Activated B cell treated with CpG ODN at 0.5 μM for 24 hours (primary cell): ENCODE results near the gene ELSPBP1. TPM values are rescaled to one million over a fixed set of nuclear protein-coding genes. Genes with fewer than 3 reads are reported as not detected.

Source experiments
- ATAC-seq: fragments of 200-7000 bp; cut with Tn5 transposase; one replicate; pipeline ENCODE4 v1.10.0; 2021; ENCODE audit warnings: low read depth, mild to moderate bottlenecking, moderate library complexity
- CTCF ChIA-PET: fragments of 350-600 bp; sonication (Branson Sonifier 250); formaldehyde crosslinking; loops from one replicate; lab custom pipeline; 2021; ENCODE audit warnings: antibody characterized with exemption; lab: Charles Lee
- POLR2A ChIA-PET: fragments of 350-600 bp; sonication (Branson Sonifier 250); formaldehyde crosslinking; loops from one replicate; lab custom pipeline; 2021; ENCODE audit warnings: antibody characterized with exemption; lab: Charles Lee
- DNase-seq: peaks from one replicate; pipeline ENCODE4 v3.0.0; 2022
- H3K27ac Mint-ChIP-seq: one replicate; pipeline ENCODE4 v1.8.0; 2020; ENCODE audit warnings: mixed read lengths
- H3K27me3 Mint-ChIP-seq: one replicate; pipeline ENCODE4 v1.8.0; 2021; ENCODE audit warnings: mixed read lengths
- H3K36me3 Mint-ChIP-seq: one replicate; pipeline ENCODE4 v1.8.0; 2021; ENCODE audit warnings: low read depth, mixed read lengths
- H3K4me1 Mint-ChIP-seq: one replicate; pipeline ENCODE4 v1.8.0; 2021; ENCODE audit warnings: mixed read lengths
- H3K4me3 Mint-ChIP-seq: one replicate; pipeline ENCODE4 v1.8.0; 2020; ENCODE audit warnings: mild to moderate bottlenecking, mixed read lengths
- H3K9me3 Mint-ChIP-seq: one replicate; pipeline ENCODE4 v1.8.0; 2020; ENCODE audit warnings: mixed read lengths
- intact Hi-C: fragments of 100-400 bp; cut with micrococcal nuclease; formaldehyde crosslinking; loops from one replicate; pipeline ENCODE4 v1.15.1; 2024
- total RNA-seq: library from RNA; stranded (reverse); gene quantifications from 2 replicates; pipeline ENCODE4 v1.2.3, GENCODE V29; 2022
- TF ChIP-seq, protein P1 (sequence below): fragments of 200-600 bp; IDR thresholded peaks from one replicate; pipeline ENCODE4 v1.8.0; 2022; ENCODE audit warnings: antibody characterized with exemption, mild to moderate bottlenecking

ELSPBP1 gene
- total RNA-seq, 1 donor from 2014 or later: not detected

DNA sequence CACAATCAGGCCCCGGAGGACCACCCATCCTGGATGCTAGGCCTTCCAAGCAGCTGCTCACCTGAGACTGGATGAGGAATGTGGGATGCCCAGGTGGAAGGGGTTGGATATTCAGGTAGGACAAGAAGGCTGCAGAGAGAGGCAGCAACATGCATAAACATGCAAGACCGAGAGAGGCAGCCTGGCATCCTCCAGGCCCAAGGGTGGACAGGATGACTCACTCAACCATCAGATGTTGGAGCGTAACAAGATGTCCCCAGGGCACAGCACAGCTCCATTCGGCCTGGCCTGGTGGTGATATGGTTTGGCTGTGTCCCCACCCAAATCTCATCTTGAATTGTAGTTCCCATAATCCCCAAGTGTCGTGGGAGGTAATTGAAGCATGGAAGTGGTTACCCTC, 59.4 kb downstream of the ELSPBP1 start:
- H3K27ac Mint-ChIP-seq: no peak overlapping the region
- ChIA-PET CTCF (no interaction called here), POLR2A (no interaction called here)
- no peaks in the 10 kb centered on the region for H3K27me3 Mint-ChIP-seq
- no peak for ATAC-seq
- no peak overlapping the region for H3K4me3 Mint-ChIP-seq
- peaks cover 2% of the 10 kb centered on the region for H3K9me3 Mint-ChIP-seq
- peaks cover 10% of the 10 kb centered on the region for H3K36me3 Mint-ChIP-seq
- no peak for DNase-seq
- TF ChIP-seq, protein P1, sequence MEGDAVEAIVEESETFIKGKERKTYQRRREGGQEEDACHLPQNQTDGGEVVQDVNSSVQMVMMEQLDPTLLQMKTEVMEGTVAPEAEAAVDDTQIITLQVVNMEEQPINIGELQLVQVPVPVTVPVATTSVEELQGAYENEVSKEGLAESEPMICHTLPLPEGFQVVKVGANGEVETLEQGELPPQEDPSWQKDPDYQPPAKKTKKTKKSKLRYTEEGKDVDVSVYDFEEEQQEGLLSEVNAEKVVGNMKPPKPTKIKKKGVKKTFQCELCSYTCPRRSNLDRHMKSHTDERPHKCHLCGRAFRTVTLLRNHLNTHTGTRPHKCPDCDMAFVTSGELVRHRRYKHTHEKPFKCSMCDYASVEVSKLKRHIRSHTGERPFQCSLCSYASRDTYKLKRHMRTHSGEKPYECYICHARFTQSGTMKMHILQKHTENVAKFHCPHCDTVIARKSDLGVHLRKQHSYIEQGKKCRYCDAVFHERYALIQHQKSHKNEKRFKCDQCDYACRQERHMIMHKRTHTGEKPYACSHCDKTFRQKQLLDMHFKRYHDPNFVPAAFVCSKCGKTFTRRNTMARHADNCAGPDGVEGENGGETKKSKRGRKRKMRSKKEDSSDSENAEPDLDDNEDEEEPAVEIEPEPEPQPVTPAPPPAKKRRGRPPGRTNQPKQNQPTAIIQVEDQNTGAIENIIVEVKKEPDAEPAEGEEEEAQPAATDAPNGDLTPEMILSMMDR: no peak
- intact Hi-C loops: no loop called here
- no peaks in the 10 kb centered on the region for H3K4me1 Mint-ChIP-seq

DNA sequence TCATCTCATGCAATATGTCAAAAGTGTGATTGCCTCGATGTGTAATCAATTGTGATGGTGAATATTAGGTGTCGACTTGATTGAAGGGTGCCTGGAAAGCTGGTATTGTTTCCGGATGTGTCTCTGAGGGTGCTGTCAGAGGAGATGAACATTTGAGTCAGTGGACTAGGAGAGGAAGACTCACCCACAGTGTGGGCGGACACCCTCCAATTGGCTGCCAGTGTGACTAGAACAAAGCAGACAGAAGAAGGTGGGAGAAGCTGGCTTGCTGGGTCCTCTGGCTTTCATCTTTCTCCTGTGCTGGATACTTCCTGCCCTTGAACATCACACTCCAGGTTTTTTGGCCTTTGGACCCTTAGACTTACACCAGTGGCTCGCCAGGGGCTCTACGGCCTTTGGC, 64.9 kb downstream of the ELSPBP1 start:
- ChIA-PET POLR2A (no interaction called here), CTCF (no interaction called here)
- no peak overlapping the region for H3K4me3 Mint-ChIP-seq
- peaks cover 2% of the 10 kb centered on the region for H3K27me3 Mint-ChIP-seq
- ATAC-seq (no peak), DNase-seq (no peak)
- intact Hi-C loops: no loop called here
- H3K27ac Mint-ChIP-seq: no peak overlapping the region
- H3K4me1 Mint-ChIP-seq: no peaks in the 10 kb centered on the region
- peaks cover 6% of the 10 kb centered on the region for H3K36me3 Mint-ChIP-seq
- no peaks in the 10 kb centered on the region for H3K9me3 Mint-ChIP-seq
- TF ChIP-seq, protein P1: no peak

- DNase-seq (no peak), ATAC-seq (no peak)
- Mint-ChIP-seq H3K9me3 (no peaks in the 10 kb centered on the region), H3K4me3 (no peak overlapping the region), H3K27me3 (peaks cover 2% of the 10 kb centered on the region), H3K4me1 (no peaks in the 10 kb centered on the region), H3K27ac (no peak overlapping the region), H3K36me3 (peaks cover 7% of the 10 kb centered on the region)
- POLR2A ChIA-PET: no interaction called here
- TF ChIP-seq, protein P1: no peak
- CTCF ChIA-PET: no interaction called here
- intact Hi-C loops: no loop called here
These were observed 65.9 kb downstream of the ELSPBP1 start for GRCh38 chr19:48060381-48060780.

- ATAC-seq (no peak), DNase-seq (no peak)
- H3K4me1 Mint-ChIP-seq: no peaks in the 10 kb centered on the region
- peaks cover 10% of the 10 kb centered on the region for H3K36me3 Mint-ChIP-seq
- intact Hi-C loops: no loop called here
- H3K27me3 Mint-ChIP-seq: peaks cover 2% of the 10 kb centered on the region
- H3K27ac Mint-ChIP-seq: no peak overlapping the region
- TF ChIP-seq, protein P1: no peak
- no peak overlapping the region for H3K4me3 Mint-ChIP-seq
- no peaks in the 10 kb centered on the region for H3K9me3 Mint-ChIP-seq
- CTCF ChIA-PET: no interaction called here
- POLR2A ChIA-PET: no interaction called here
These were observed 67.2 kb downstream of the ELSPBP1 start for GRCh38 chr19:48061401-48062344.

GRCh38 chr19:48064509-48064908, 70.1 kb downstream of the ELSPBP1 start:
- H3K9me3 Mint-ChIP-seq: no peaks in the 10 kb centered on the region
- peaks cover 2% of the 10 kb centered on the region for H3K27me3 Mint-ChIP-seq
- H3K4me1 Mint-ChIP-seq: no peaks in the 10 kb centered on the region
- ATAC-seq: no peak
- intact Hi-C loops: no loop called here
- TF ChIP-seq, protein P1: no peak
- no peak overlapping the region for H3K27ac Mint-ChIP-seq
- H3K36me3 Mint-ChIP-seq: peaks cover 10% of the 10 kb centered on the region
- DNase-seq: no peak
- POLR2A ChIA-PET: no interaction called here
- no peak overlapping the region for H3K4me3 Mint-ChIP-seq
- CTCF ChIA-PET: no interaction called here
